Naive B cell (primary cell): Measurements from ENCODE around the gene RSL24D1. TPM values are rescaled to one million over a fixed set of nuclear protein-coding genes. Genes with fewer than 3 reads are reported as not detected.
"Not testable (repeated sequence)": the region's sequence is repeated elsewhere in the genome, so short reads cannot be mapped to it uniquely, and the experiment has no call there.

Source experiments
- ATAC-seq, 2 donors: fragments of 150-1000 bp; cut with Tn5 transposase; 2 replicates each; pipeline ENCODE4 v1.10.0; 2021; ENCODE audit warnings: low read depth in 2 of 2, mild to moderate bottlenecking in 2 of 2, moderate library complexity in 2 of 2
- DNase-seq: peaks from one replicate; pipeline ENCODE4 v3.0.0; 2022
- H3K27ac Mint-ChIP-seq, 6 donors: one replicate each; pipeline ENCODE4 v1.8.0; 2020 to 2022; ENCODE audit warnings: mild to moderate bottlenecking in 6 of 6, mixed read lengths in 6 of 6, moderate library complexity in 5 of 6, inconsistent platforms in 2 of 6
- H3K27me3 Mint-ChIP-seq, 3 donors: one replicate each; pipeline ENCODE4 v1.8.0; 2021 to 2022; ENCODE audit warnings: mixed read lengths in 3 of 3, mild to moderate bottlenecking in 1 of 3
- H3K36me3 Mint-ChIP-seq, 2 donors: one replicate each; pipeline ENCODE4 v1.8.0; 2020 to 2022; ENCODE audit warnings: mixed read lengths in 2 of 2, inconsistent platforms in 1 of 2, mild to moderate bottlenecking in 1 of 2
- H3K4me1 Mint-ChIP-seq, 3 donors: one replicate each; pipeline ENCODE4 v1.8.0; 2020 to 2022; ENCODE audit warnings: mixed read lengths in 3 of 3, inconsistent platforms in 1 of 3, mild to moderate bottlenecking in 1 of 3, moderate library complexity in 1 of 3
- H3K4me3 Mint-ChIP-seq, 8 donors: one replicate each; pipeline ENCODE4 v1.8.0; 2020 to 2022; ENCODE audit warnings: mild to moderate bottlenecking in 8 of 8, mixed read lengths in 8 of 8, moderate library complexity in 8 of 8, inconsistent platforms in 2 of 8
- H3K9me3 Mint-ChIP-seq, 7 donors: one replicate each; pipeline ENCODE4 v1.8.0; 2020 to 2022; ENCODE audit warnings: mixed read lengths in 7 of 7, mild to moderate bottlenecking in 5 of 7, inconsistent platforms in 2 of 7, moderate library complexity in 1 of 7
- polyA plus RNA-seq, 6 donors: library from polyadenylated mRNA; unstranded; fragments of 300-500 nt; fragmentation: Illumina TruSeq; gene quantifications; one replicate each; pipeline ENCODE4 v1.2.3, GENCODE V29; 2021; ENCODE audit warnings: low read depth in 6 of 6

Gene RSL24D1
- polyA plus RNA-seq, 6 donors from 2014 or later = 82.3 to 114 (median 105) TPM

- H3K27ac Mint-ChIP-seq = no peak overlapping the region
- peaks cover 7 to 15% of the 10 kb centered on the region in 2 donors for H3K36me3 Mint-ChIP-seq
- DNase-seq = peak; percentile 12
- no peak for ATAC-seq
- H3K9me3 Mint-ChIP-seq = peaks cover 0 to 5% (median 0%) of the 10 kb centered on the region in 7 donors
- H3K4me3 Mint-ChIP-seq = no peak overlapping the region
- no peaks in the 10 kb centered on the region for H3K27me3 Mint-ChIP-seq
- H3K4me1 Mint-ChIP-seq = peaks cover 3 to 16% (median 6%) of the 10 kb centered on the region in 3 donors
Observed at GRCh38 chr15:55195996-55196395, 745 bp downstream of the RSL24D1 start.

- peak overlapping the region in 3 of 6 donors; percentile 36 to 66 (median 49) for H3K27ac Mint-ChIP-seq
- peaks cover 0 to 3% (median 0%) of the 10 kb centered on the region in 7 donors for H3K9me3 Mint-ChIP-seq
- no peaks in the 10 kb centered on the region for H3K27me3 Mint-ChIP-seq
- H3K4me1 Mint-ChIP-seq = peaks cover 4 to 14% (median 6%) of the 10 kb centered on the region in 3 donors
- peak overlapping the region in 1 of 8 donors; percentile 32 for H3K4me3 Mint-ChIP-seq
- DNase-seq = no peak
- peaks cover 11 to 13% of the 10 kb centered on the region in 2 donors for H3K36me3 Mint-ChIP-seq
- ATAC-seq = no peak
Observed at GRCh38 chr15:55194256-55194655, 2.5 kb downstream of the RSL24D1 start.

GRCh38 chr15:55186331-55186730, 10.4 kb downstream of the RSL24D1 start:
- Mint-ChIP-seq H3K27ac (peak overlapping the region in 2 of 6 donors; percentile 5 to 37), H3K4me3 (no peak overlapping the region), H3K36me3 (peaks cover 15 to 43% of the 10 kb centered on the region in 2 donors), H3K9me3 (no peaks in the 10 kb centered on the region), H3K4me1 (peaks cover 10 to 28% (median 16%) of the 10 kb centered on the region in 3 donors), H3K27me3 (no peaks in the 10 kb centered on the region)
- DNase-seq (no peak), ATAC-seq (no peak)

GRCh38 chr15:55183679-55184078, 13.1 kb downstream of the RSL24D1 start:
- peaks cover 8 to 24% (median 10%) of the 10 kb centered on the region in 3 donors for H3K4me1 Mint-ChIP-seq
- H3K27ac Mint-ChIP-seq = peak overlapping the region in 1 of 6 donors; percentile 76
- no peaks in the 10 kb centered on the region for H3K27me3 Mint-ChIP-seq
- no peak for ATAC-seq
- H3K36me3 Mint-ChIP-seq = peaks cover 23 to 46% of the 10 kb centered on the region in 2 donors
- H3K9me3 Mint-ChIP-seq = no peaks in the 10 kb centered on the region
- DNase-seq = no peak
- H3K4me3 Mint-ChIP-seq = no peak overlapping the region

- Mint-ChIP-seq H3K4me1 (peaks cover 0 to 5% (median 5%) of the 10 kb centered on the region in 3 donors), H3K4me3 (no peak overlapping the region), H3K27ac (peak overlapping the region in 2 of 6 donors; percentile 21 to 67), H3K36me3 (peaks cover 16 to 41% of the 10 kb centered on the region in 2 donors), H3K27me3 (no peaks in the 10 kb centered on the region), H3K9me3 (no peaks in the 10 kb centered on the region)
- DNase-seq (no peak), ATAC-seq (no peak)
Observed at GRCh38 chr15:55179141-55179540, 17.6 kb downstream of the RSL24D1 start.

- H3K4me1 Mint-ChIP-seq = no peaks in the 10 kb centered on the region
- no peak overlapping the region for H3K4me3 Mint-ChIP-seq
- no peaks in the 10 kb centered on the region for H3K27me3 Mint-ChIP-seq
- no peaks in the 10 kb centered on the region for H3K9me3 Mint-ChIP-seq
- H3K27ac Mint-ChIP-seq = no peak overlapping the region
- DNase-seq = no peak
- ATAC-seq = no peak
- peaks cover 0 to 8% of the 10 kb centered on the region in 2 donors for H3K36me3 Mint-ChIP-seq
Observed at GRCh38 chr15:55170361-55170760, 26.4 kb downstream of the RSL24D1 start.

GRCh38 chr15:55168350-55168974, 28.3 kb downstream of the RSL24D1 start:
- H3K9me3 Mint-ChIP-seq = no peaks in the 10 kb centered on the region
- H3K27ac Mint-ChIP-seq = no peak overlapping the region
- no peaks in the 10 kb centered on the region for H3K36me3 Mint-ChIP-seq
- H3K27me3 Mint-ChIP-seq = no peaks in the 10 kb centered on the region
- H3K4me3 Mint-ChIP-seq = no peak overlapping the region
- peak in 1 of 2 donors; percentile 54 for ATAC-seq
- peak; percentile 25 for DNase-seq
- no peaks in the 10 kb centered on the region for H3K4me1 Mint-ChIP-seq

- H3K27ac Mint-ChIP-seq = no peak overlapping the region
- H3K36me3 Mint-ChIP-seq = no peaks in the 10 kb centered on the region
- DNase-seq (no peak), ATAC-seq (no peak)
- H3K4me3 Mint-ChIP-seq = no peak overlapping the region
- H3K4me1 Mint-ChIP-seq = no peaks in the 10 kb centered on the region
- no peaks in the 10 kb centered on the region for H3K27me3 Mint-ChIP-seq
- peaks cover 0 to 1% (median 0%) of the 10 kb centered on the region in 7 donors for H3K9me3 Mint-ChIP-seq
Observed at GRCh38 chr15:55164284-55164683, 32.5 kb downstream of the RSL24D1 start.

GRCh38 chr15:55151631-55152030, 45.1 kb downstream of the RSL24D1 start:
- H3K4me1 Mint-ChIP-seq = no peaks in the 10 kb centered on the region
- H3K9me3 Mint-ChIP-seq = peaks cover 0 to 5% (median 2%) of the 10 kb centered on the region in 7 donors
- no peak overlapping the region for H3K27ac Mint-ChIP-seq
- DNase-seq (no peak), ATAC-seq (no peak)
- H3K36me3 Mint-ChIP-seq = no peaks in the 10 kb centered on the region
- peaks cover 0 to 11% (median 0%) of the 10 kb centered on the region in 3 donors for H3K27me3 Mint-ChIP-seq
- H3K4me3 Mint-ChIP-seq = no peak overlapping the region

GRCh38 chr15:55143132-55143531, 53.6 kb downstream of the RSL24D1 start:
- H3K4me1 Mint-ChIP-seq, ATAC-seq, H3K27ac Mint-ChIP-seq, DNase-seq, H3K4me3 Mint-ChIP-seq: not testable (repeated sequence)
- peaks cover 0 to 20% (median 14%) of the 10 kb centered on the region in 3 donors for H3K27me3 Mint-ChIP-seq
- H3K9me3 Mint-ChIP-seq = peaks cover 16 to 47% (median 31%) of the 10 kb centered on the region in 7 donors
- H3K36me3 Mint-ChIP-seq = peaks cover 10 to 12% of the 10 kb centered on the region in 2 donors

- H3K27me3 Mint-ChIP-seq = peaks cover 0 to 24% (median 22%) of the 10 kb centered on the region in 3 donors
Observed at GRCh38 chr15:55133972-55134371, 62.8 kb downstream of the RSL24D1 start.

GRCh38 chr15:55132672-55133071, 64.1 kb downstream of the RSL24D1 start:
- peaks cover 22 to 29% of the 10 kb centered on the region in 2 donors for H3K36me3 Mint-ChIP-seq
- no peak for ATAC-seq
- H3K4me1 Mint-ChIP-seq = no peaks in the 10 kb centered on the region
- H3K27me3 Mint-ChIP-seq = peaks cover 0 to 14% (median 12%) of the 10 kb centered on the region in 3 donors
- DNase-seq = no peak
- H3K4me3 Mint-ChIP-seq = no peak overlapping the region
- peaks cover 9 to 38% (median 31%) of the 10 kb centered on the region in 7 donors for H3K9me3 Mint-ChIP-seq
- no peak overlapping the region for H3K27ac Mint-ChIP-seq

More at GRCh38 chr15:55133972-55134371, 62.8 kb downstream of the RSL24D1 start:
- Mint-ChIP-seq H3K4me3 (no peak overlapping the region), H3K4me1 (no peaks in the 10 kb centered on the region), H3K36me3 (peaks cover 22 to 36% of the 10 kb centered on the region in 2 donors), H3K27ac (no peak overlapping the region), H3K9me3 (peaks cover 18 to 48% (median 36%) of the 10 kb centered on the region in 7 donors)
- no peak for DNase-seq
- ATAC-seq = no peak
